Astrocyte (in vitro differentiated cells and primary cell): ENCODE results near the gene TRAPPC3L.

Source experiments
- EZH2 ChIP-seq: IDR thresholded peaks from 2 replicates; pipeline ENCODE4 v1.6.1; 2012; ENCODE audit warnings: mild to moderate bottlenecking, low read length, inconsistent platforms; ENCODE audit not compliant: insufficient read depth
- TF ChIP-seq, protein P1 (sequence below): IDR thresholded peaks from 2 replicates; pipeline ENCODE4 v1.5.1; 2011; ENCODE audit warnings: low read depth, mild to moderate bottlenecking, inconsistent platforms, low read length, moderate library complexity; ENCODE audit not compliant: insufficient read depth

- TF ChIP-seq EZH2 = no peak
- TF ChIP-seq, protein P1, sequence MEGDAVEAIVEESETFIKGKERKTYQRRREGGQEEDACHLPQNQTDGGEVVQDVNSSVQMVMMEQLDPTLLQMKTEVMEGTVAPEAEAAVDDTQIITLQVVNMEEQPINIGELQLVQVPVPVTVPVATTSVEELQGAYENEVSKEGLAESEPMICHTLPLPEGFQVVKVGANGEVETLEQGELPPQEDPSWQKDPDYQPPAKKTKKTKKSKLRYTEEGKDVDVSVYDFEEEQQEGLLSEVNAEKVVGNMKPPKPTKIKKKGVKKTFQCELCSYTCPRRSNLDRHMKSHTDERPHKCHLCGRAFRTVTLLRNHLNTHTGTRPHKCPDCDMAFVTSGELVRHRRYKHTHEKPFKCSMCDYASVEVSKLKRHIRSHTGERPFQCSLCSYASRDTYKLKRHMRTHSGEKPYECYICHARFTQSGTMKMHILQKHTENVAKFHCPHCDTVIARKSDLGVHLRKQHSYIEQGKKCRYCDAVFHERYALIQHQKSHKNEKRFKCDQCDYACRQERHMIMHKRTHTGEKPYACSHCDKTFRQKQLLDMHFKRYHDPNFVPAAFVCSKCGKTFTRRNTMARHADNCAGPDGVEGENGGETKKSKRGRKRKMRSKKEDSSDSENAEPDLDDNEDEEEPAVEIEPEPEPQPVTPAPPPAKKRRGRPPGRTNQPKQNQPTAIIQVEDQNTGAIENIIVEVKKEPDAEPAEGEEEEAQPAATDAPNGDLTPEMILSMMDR = no peak
Observed at GRCh38 chr6:116513224-116513875, 32.1 kb downstream of the TRAPPC3L start.
